MCF 10A (cell line): ENCODE data around the gene GFRA1. TPM values are rescaled to one million over a fixed set of nuclear protein-coding genes. Genes with fewer than 3 reads are reported as not detected.
"Not testable (repeated sequence)": the region's sequence is repeated elsewhere in the genome, so short reads cannot be mapped to it uniquely, and the experiment has no call there.

Experiments used
- BruUV-seq: library from RNA; stranded (reverse); fragments of 400-500 nt; replicated peaks from 2 replicates; lab custom pipeline; 2021; lab: Mats Ljungman, UMichigan
- CTCF ChIA-PET: fragments of 300-600 bp; sonication (Branson Sonifier 250); formaldehyde crosslinking; extraction: SDS; loops from one replicate; lab custom pipeline; 2021; ENCODE audit warnings: antibody characterized with exemption, inconsistent platforms; lab: Yijun Ruan, JAX
- POLR2A ChIA-PET: fragments of 300-600, 350-650 bp; sonication (Branson Sonifier 250); formaldehyde crosslinking; extraction: SDS; loops from one replicate; lab custom pipeline; 2020; ENCODE audit warnings: antibody characterized with exemption, inconsistent platforms; lab: Yijun Ruan, JAX
- DNase-seq: peaks from one replicate; pipeline ENCODE4 v3.0.0-alpha.2; 2018; ENCODE audit not compliant: unreplicated experiment
- H3K27ac Mint-ChIP-seq: one replicate; pipeline ENCODE4 v1.8.0; 2022; ENCODE audit warnings: mild to moderate bottlenecking, low read depth, mixed read lengths; ENCODE audit not compliant: unreplicated experiment
- H3K27me3 Mint-ChIP-seq: one replicate; pipeline ENCODE4 v1.8.0; 2022; ENCODE audit warnings: mixed read lengths; ENCODE audit not compliant: insufficient read depth, unreplicated experiment
- H3K36me3 Mint-ChIP-seq: one replicate; pipeline ENCODE4 v1.8.0; 2022; ENCODE audit warnings: mild to moderate bottlenecking, moderate library complexity, mixed read lengths; ENCODE audit not compliant: insufficient read depth, unreplicated experiment
- H3K4me1 Mint-ChIP-seq: one replicate; pipeline ENCODE4 v1.8.0; 2022; ENCODE audit warnings: mixed read lengths; ENCODE audit not compliant: insufficient read depth, unreplicated experiment
- H3K4me3 Mint-ChIP-seq: one replicate; pipeline ENCODE4 v1.8.0; 2022; ENCODE audit warnings: mild to moderate bottlenecking, moderate library complexity, mixed read lengths; ENCODE audit not compliant: unreplicated experiment
- H3K9me3 Mint-ChIP-seq: one replicate; pipeline ENCODE4 v1.8.0; 2022; ENCODE audit warnings: mixed read lengths; ENCODE audit not compliant: unreplicated experiment
- intact Hi-C: fragments of 100-400 bp; cut with micrococcal nuclease; formaldehyde crosslinking; loops from 2 replicates; pipeline ENCODE4 v1.14.1; 2022
- total RNA-seq: library from RNA; stranded (reverse); gene quantifications from 2 replicates; pipeline ENCODE4 v1.2.3, GENCODE V29; 2022
- TF ChIP-seq, protein P1 (sequence below): fragments of 200-600 bp; IDR thresholded peaks from one replicate; pipeline ENCODE4 v1.8.0; 2022; ENCODE audit warnings: antibody characterized with exemption, mild to moderate bottlenecking; ENCODE audit not compliant: unreplicated experiment

GFRA1 gene
- total RNA-seq, 1 experiment from 2014 or later: not detected

DNA sequence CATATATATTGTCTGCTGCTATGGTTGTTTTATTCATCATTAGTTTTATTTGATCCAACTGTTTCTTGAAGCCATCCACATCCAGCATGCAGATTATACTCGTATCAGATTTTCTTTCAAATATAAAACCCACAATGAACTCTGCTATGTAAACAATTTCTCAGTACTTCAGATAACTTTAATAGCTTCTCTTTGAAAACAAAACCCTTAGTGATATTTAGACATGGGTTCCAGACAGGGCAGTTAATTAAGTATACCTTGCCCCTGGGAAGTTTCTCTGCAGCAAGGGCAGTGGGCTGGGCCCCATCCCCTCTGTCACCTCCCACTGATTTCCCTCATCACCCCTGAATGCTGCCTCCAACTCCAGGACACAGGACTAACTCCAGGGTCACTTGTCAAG is 104.3 kb downstream of the GFRA1 start:
- no peak overlapping the region for H3K4me3 Mint-ChIP-seq
- no peak overlapping the region for H3K27ac Mint-ChIP-seq
- ChIA-PET POLR2A (no interaction called here), CTCF (no interaction called here)
- no peaks in the 10 kb centered on the region for H3K27me3 Mint-ChIP-seq
- no peaks in the 10 kb centered on the region for H3K9me3 Mint-ChIP-seq
- intact Hi-C loops: no loop called here
- H3K36me3 Mint-ChIP-seq: no peaks in the 10 kb centered on the region
- DNase-seq: no peak
- no peaks in the 10 kb centered on the region for H3K4me1 Mint-ChIP-seq
- TF ChIP-seq, protein P1, sequence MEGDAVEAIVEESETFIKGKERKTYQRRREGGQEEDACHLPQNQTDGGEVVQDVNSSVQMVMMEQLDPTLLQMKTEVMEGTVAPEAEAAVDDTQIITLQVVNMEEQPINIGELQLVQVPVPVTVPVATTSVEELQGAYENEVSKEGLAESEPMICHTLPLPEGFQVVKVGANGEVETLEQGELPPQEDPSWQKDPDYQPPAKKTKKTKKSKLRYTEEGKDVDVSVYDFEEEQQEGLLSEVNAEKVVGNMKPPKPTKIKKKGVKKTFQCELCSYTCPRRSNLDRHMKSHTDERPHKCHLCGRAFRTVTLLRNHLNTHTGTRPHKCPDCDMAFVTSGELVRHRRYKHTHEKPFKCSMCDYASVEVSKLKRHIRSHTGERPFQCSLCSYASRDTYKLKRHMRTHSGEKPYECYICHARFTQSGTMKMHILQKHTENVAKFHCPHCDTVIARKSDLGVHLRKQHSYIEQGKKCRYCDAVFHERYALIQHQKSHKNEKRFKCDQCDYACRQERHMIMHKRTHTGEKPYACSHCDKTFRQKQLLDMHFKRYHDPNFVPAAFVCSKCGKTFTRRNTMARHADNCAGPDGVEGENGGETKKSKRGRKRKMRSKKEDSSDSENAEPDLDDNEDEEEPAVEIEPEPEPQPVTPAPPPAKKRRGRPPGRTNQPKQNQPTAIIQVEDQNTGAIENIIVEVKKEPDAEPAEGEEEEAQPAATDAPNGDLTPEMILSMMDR: no peak
- no TSS peak for BruUV-seq

- Mint-ChIP-seq H3K36me3 (no peaks in the 10 kb centered on the region), H3K4me1 (no peaks in the 10 kb centered on the region), H3K4me3 (no peak overlapping the region), H3K27ac (no peak overlapping the region), H3K27me3 (no peaks in the 10 kb centered on the region), H3K9me3 (no peaks in the 10 kb centered on the region)
- no peak for DNase-seq
- CTCF ChIA-PET: no interaction called here
- TF ChIP-seq, protein P1: no peak
- BruUV-seq: no TSS peak
- POLR2A ChIA-PET: no interaction called here
- intact Hi-C loops: no loop called here
Observed at GRCh38 chr10:116168329-116168728, 104.7 kb downstream of the GFRA1 start.

- intact Hi-C loops, H3K9me3 Mint-ChIP-seq, DNase-seq, BruUV-seq, H3K27ac Mint-ChIP-seq, H3K4me1 Mint-ChIP-seq, H3K27me3 Mint-ChIP-seq, CTCF ChIA-PET, H3K36me3 Mint-ChIP-seq, H3K4me3 Mint-ChIP-seq, POLR2A ChIA-PET: not testable (repeated sequence)
Observed at GRCh38 chr10:116165941-116166340, 107.1 kb downstream of the GFRA1 start.

DNA sequence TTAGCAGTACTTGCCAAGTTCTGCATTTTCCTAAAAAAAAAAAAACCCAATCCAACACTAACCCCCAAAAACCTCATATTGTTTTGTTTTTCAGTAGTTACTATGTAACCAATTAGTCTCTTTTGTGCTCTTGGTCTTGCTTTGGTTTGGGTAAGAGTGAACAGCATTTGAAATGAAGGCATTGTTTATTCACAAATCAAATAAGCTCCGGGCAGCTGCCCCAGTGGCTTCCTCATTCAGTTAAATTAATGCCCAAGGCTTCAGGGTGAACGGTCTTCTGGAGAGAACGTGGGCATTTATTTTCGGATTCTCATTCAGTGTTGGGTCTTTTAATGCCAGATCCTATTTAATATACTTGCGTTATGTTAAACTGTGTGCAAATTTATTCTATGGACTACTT is 108.7 kb downstream of the GFRA1 start:
- ChIA-PET POLR2A (no interaction called here), CTCF (no interaction called here)
- Mint-ChIP-seq H3K4me3 (no peak overlapping the region), H3K27ac (no peak overlapping the region), H3K36me3 (no peaks in the 10 kb centered on the region), H3K9me3 (no peaks in the 10 kb centered on the region), H3K27me3 (no peaks in the 10 kb centered on the region), H3K4me1 (no peaks in the 10 kb centered on the region)
- TF ChIP-seq, protein P1: no peak
- BruUV-seq: no TSS peak
- no peak for DNase-seq
- intact Hi-C loops: no loop called here
